CD4-positive, alpha-beta T cell (primary cell): ENCODE data around the gene AGFG2. TPM values are rescaled to one million over a fixed set of nuclear protein-coding genes. Genes with fewer than 3 reads are reported as not detected.
A peak's percentile ranks its signal among the peaks of the same experiment; 100 is the strongest.

Experiments used
- ATAC-seq: fragments of 200-7000 bp; cut with Tn5 transposase; one replicate; pipeline ENCODE4 v1.10.0; 2022; ENCODE audit warnings: mild to moderate bottlenecking; ENCODE audit not compliant: poor library complexity
- CTCF ChIA-PET: fragments of 350-600 bp; sonication (Branson Sonifier 250); formaldehyde crosslinking; loops from one replicate; lab custom pipeline; 2021; ENCODE audit warnings: antibody characterized with exemption, inconsistent platforms; lab: Charles Lee
- POLR2A ChIA-PET: fragments of 350-600 bp; sonication (Branson Sonifier 250); formaldehyde crosslinking; loops from one replicate; lab custom pipeline; 2021; ENCODE audit warnings: antibody characterized with exemption, inconsistent platforms; lab: Charles Lee
- DNase-seq, 14 experiments: peaks; one replicate each; pipeline ENCODE4 v3.0.0-alpha.2; 2013 to 2020; ENCODE audit warnings: mixed read lengths in 2 of 14
- H3K27ac ChIP-seq, 2 donors: one replicate each; pipeline versions ENCODE4 v1.5.1 to v1.7.0; 2013; ENCODE audit warnings: low read length in 2 of 2, low read depth in 1 of 2, mild to moderate bottlenecking in 1 of 2
- H3K27me3 ChIP-seq, 2 experiments: 1 replicate in 1 of 2; 2 replicates in 1 of 2; pipeline versions ENCODE4 v1.6.1 to v1.7.0; 2013; ENCODE audit warnings: low read length in 2 of 2, control low read depth in 1 of 2, mild to moderate bottlenecking in 1 of 2, moderate library complexity in 1 of 2; ENCODE audit not compliant: insufficient read depth in 2 of 2, control insufficient read depth in 1 of 2
- H3K36me3 ChIP-seq: one replicate; pipeline ENCODE4 v1.6.1; 2013; ENCODE audit warnings: low read length, control low read depth; ENCODE audit not compliant: insufficient read depth
- H3K4me1 ChIP-seq: one replicate; pipeline ENCODE4 v1.6.1; 2013; ENCODE audit warnings: low read length, control low read depth; ENCODE audit not compliant: insufficient read depth
- H3K4me3 ChIP-seq: one replicate; pipeline ENCODE4 v1.5.1; 2013; ENCODE audit warnings: mild to moderate bottlenecking, low read length, moderate library complexity
- H3K9me3 ChIP-seq, 2 experiments: 1 replicate in 1 of 2; 2 replicates in 1 of 2; pipeline versions ENCODE4 v1.6.1 to v1.7.0; 2013; ENCODE audit warnings: low read length in 2 of 2, mild to moderate bottlenecking in 2 of 2, control low read depth in 1 of 2, moderate library complexity in 1 of 2; ENCODE audit not compliant: control insufficient read depth in 1 of 2, insufficient read depth in 1 of 2
- H3K27ac Mint-ChIP-seq: one replicate; pipeline ENCODE4 v1.8.0; 2020; ENCODE audit warnings: mixed read lengths
- H3K27me3 Mint-ChIP-seq: one replicate; pipeline ENCODE4 v1.8.0; 2021; ENCODE audit warnings: mixed read lengths
- H3K36me3 Mint-ChIP-seq: one replicate; pipeline ENCODE4 v1.8.0; 2021; ENCODE audit warnings: low read depth, mixed read lengths
- H3K4me1 Mint-ChIP-seq: one replicate; pipeline ENCODE4 v1.8.0; 2021; ENCODE audit warnings: low read depth, mixed read lengths
- H3K4me3 Mint-ChIP-seq: one replicate; pipeline ENCODE4 v1.8.0; 2020; ENCODE audit warnings: mild to moderate bottlenecking, mixed read lengths
- H3K9me3 Mint-ChIP-seq: one replicate; pipeline ENCODE4 v1.8.0; 2020; ENCODE audit warnings: mixed read lengths
- intact Hi-C, 2 experiments: fragments of 100-400 bp; cut with DNase I in 1 of 2; cut with micrococcal nuclease in 1 of 2; formaldehyde crosslinking; loops; one replicate each; pipeline versions ENCODE4 v1.15.1 to v1.9.0; 2023 to 2025; cut with DNase I, micrococcal nuclease
- total RNA-seq, 174 experiments: library from RNA in 2 of 174; stranded (reverse) in 2 of 174; gene quantifications; one replicate each; pipeline ENCODE4 v1.2.3 and lab custom pipeline; 2021 to 2026
- TF ChIP-seq, protein P1 (sequence below): fragments of 200-600 bp; IDR thresholded peaks from one replicate; pipeline ENCODE4 v1.8.0; 2022; ENCODE audit warnings: antibody characterized with exemption, mild to moderate bottlenecking

AGFG2 gene
- total RNA-seq, 2 experiments from 2014 or later, result 6.6 to 9.9 TPM

GRCh38 chr7:100613412-100614175, 74.6 kb downstream of the AGFG2 start:
- TF ChIP-seq, protein P1, sequence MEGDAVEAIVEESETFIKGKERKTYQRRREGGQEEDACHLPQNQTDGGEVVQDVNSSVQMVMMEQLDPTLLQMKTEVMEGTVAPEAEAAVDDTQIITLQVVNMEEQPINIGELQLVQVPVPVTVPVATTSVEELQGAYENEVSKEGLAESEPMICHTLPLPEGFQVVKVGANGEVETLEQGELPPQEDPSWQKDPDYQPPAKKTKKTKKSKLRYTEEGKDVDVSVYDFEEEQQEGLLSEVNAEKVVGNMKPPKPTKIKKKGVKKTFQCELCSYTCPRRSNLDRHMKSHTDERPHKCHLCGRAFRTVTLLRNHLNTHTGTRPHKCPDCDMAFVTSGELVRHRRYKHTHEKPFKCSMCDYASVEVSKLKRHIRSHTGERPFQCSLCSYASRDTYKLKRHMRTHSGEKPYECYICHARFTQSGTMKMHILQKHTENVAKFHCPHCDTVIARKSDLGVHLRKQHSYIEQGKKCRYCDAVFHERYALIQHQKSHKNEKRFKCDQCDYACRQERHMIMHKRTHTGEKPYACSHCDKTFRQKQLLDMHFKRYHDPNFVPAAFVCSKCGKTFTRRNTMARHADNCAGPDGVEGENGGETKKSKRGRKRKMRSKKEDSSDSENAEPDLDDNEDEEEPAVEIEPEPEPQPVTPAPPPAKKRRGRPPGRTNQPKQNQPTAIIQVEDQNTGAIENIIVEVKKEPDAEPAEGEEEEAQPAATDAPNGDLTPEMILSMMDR, result no peak
- ChIA-PET POLR2A (interaction anchor here (0.7 to 3.3 kb wide), 10 partner anchors 13 to 184 kb away, joined by 3 to 113 read pairs (median 22); partner anchors contain the start of genes ACTL6B, FBXO24, GIGYF1 and LRCH4), CTCF (interaction anchor here (1.1 to 3.5 kb wide), 7 partner anchors 10 to 92 kb away, joined by 3 to 22 read pairs (median 10); partner anchors contain the start of gene POP7)
- H3K27me3 Mint-ChIP-seq, result no peaks in the 10 kb centered on the region
- H3K4me1 Mint-ChIP-seq, result peaks cover 25% of the 10 kb centered on the region
- H3K4me3 Mint-ChIP-seq, result peak overlapping the region; percentile 94
- no peaks in the 10 kb centered on the region for H3K9me3 ChIP-seq
- peak overlapping the region; percentile 62 for H3K4me3 ChIP-seq
- DNase-seq, result peak in 2 of 14 experiments; percentile 28 to 40
- intact Hi-C loops, result loop anchor here (2.0 to 5.0 kb wide), 3 partner anchors 13 to 79 kb away; partner anchors contain the start of gene GIGYF1 (in 1 of the 2)
- H3K27ac ChIP-seq, result no peak overlapping the region
- no peak for ATAC-seq
- H3K36me3 Mint-ChIP-seq, result peaks cover 5% of the 10 kb centered on the region
- no peaks in the 10 kb centered on the region for H3K27me3 ChIP-seq
- H3K36me3 ChIP-seq, result peaks cover 8% of the 10 kb centered on the region
- H3K4me1 ChIP-seq, result peaks cover 27% of the 10 kb centered on the region
- H3K9me3 Mint-ChIP-seq, result no peaks in the 10 kb centered on the region
- peak overlapping the region; percentile 97 for H3K27ac Mint-ChIP-seq

DNA sequence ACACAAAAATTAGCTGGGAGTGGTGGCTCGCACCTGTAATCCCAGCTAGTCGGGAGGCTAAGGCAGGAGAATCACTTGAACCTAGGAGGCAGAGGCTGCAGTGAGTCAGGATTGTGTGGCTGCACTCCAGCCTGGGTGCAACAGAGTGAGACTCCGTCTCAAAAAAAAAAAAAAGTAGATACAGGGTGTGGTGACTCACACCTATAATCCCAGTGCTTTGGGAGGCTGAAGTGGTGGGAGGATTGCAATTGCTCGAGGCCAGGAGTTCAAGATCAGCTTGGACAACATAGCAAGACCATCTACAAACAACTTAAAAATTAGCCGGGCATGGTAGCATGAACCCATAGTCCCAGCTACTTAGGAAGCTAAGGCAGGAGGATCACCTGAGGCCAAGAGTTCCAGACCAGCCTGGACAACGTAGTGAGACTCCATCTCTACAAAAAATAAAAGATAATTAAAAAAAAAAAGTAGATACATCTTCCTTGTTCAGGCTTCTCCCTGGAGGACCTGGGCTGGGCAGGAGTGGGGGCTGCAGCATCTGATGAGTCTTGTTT, 75.4 kb downstream of the AGFG2 start:
- Mint-ChIP-seq H3K4me3 (peak overlapping the region; percentile 94), H3K27ac (no peak overlapping the region), H3K27me3 (no peaks in the 10 kb centered on the region), H3K36me3 (peaks cover 5% of the 10 kb centered on the region), H3K9me3 (no peaks in the 10 kb centered on the region), H3K4me1 (peaks cover 25% of the 10 kb centered on the region)
- ATAC-seq, result no peak
- H3K4me3 ChIP-seq, result no peak overlapping the region
- no peaks in the 10 kb centered on the region for H3K9me3 ChIP-seq
- intact Hi-C loops, result loop anchor here in 1 of 2 experiments (5.0 kb wide), 1 partner anchor 78 kb away; the partner anchor contains the start of gene GIGYF1
- DNase-seq, result no peak
- peaks cover 8% of the 10 kb centered on the region for H3K36me3 ChIP-seq
- H3K27me3 ChIP-seq, result no peaks in the 10 kb centered on the region
- ChIA-PET POLR2A (interaction anchor here (0.6 to 3.3 kb wide), 8 partner anchors 13 to 185 kb away, joined by 3 to 113 read pairs (median 24); partner anchors contain the start of genes FBXO24, GIGYF1, LRCH4 and MEPCE), CTCF (interaction anchor here (1.1 to 3.5 kb wide), 4 partner anchors 10 to 91 kb away, joined by 3 to 22 read pairs (median 14); partner anchors contain the start of gene POP7)
- TF ChIP-seq, protein P1, result no peak
- peaks cover 27% of the 10 kb centered on the region for H3K4me1 ChIP-seq
- H3K27ac ChIP-seq, result no peak overlapping the region

Other genes starting within 250 kb of the AGFG2 start
- gene SPDYE3, start 231.5 kb upstream of the AGFG2 start, total RNA-seq, result not detected
- 10 to 100 TPM; 56.4 to 67.6 TPM for gene PILRB, start 181.1 kb upstream of the AGFG2 start, total RNA-seq
- gene PILRA, start 165.7 kb upstream of the AGFG2 start, total RNA-seq, result 1 to 10 TPM; 4.6 to 5.3 TPM
- gene ZCWPW1, start 110.5 kb upstream of the AGFG2 start, total RNA-seq, result 1 to 10 TPM; 4.4 to 6.5 TPM
- gene MEPCE, start 109.4 kb upstream of the AGFG2 start, total RNA-seq, result 10 to 100 TPM; 52.6 to 57.0 TPM
- gene PPP1R35, start 102.7 kb upstream of the AGFG2 start, total RNA-seq, result 10 to 100 TPM; 42.9 to 47.0 TPM
- gene SPACDR, start 74.9 kb upstream of the AGFG2 start, total RNA-seq, result under 1 TPM; 0.64 to 0.93 TPM
- 10 to 100 TPM; 34.6 to 36.5 TPM for gene TSC22D4, start 60.0 kb upstream of the AGFG2 start, total RNA-seq
- gene NYAP1, start 55.3 kb upstream of the AGFG2 start, total RNA-seq, result under 1 TPM; 0.66 to 0.75 TPM
- gene SAP25, start 34.7 kb downstream of the AGFG2 start, total RNA-seq, result 10 to 100 TPM; 52.0 to 53.4 TPM
- gene LRCH4, start 46.9 kb downstream of the AGFG2 start, total RNA-seq, result 100 to 1,000 TPM; 313 to 317 TPM
- gene FBXO24, start 47.1 kb downstream of the AGFG2 start, total RNA-seq, result under 1 TPM; 0.66 to 0.78 TPM
- gene PCOLCE, start 63.2 kb downstream of the AGFG2 start, total RNA-seq, result 1 to 10 TPM; 6.7 to 7.5 TPM
- 10 to 100 TPM in 1 of 2 experiments, 1 to 10 TPM in 1; 8.5 to 10.9 TPM for gene MOSPD3, start 73.3 kb downstream of the AGFG2 start, total RNA-seq
- 1 to 10 TPM; 1.7 to 2.3 TPM for gene TFR2, start 102.3 kb downstream of the AGFG2 start, total RNA-seq
- gene ACTL6B, start 117.2 kb downstream of the AGFG2 start, total RNA-seq, result not detected
- gene GNB2, start 134.5 kb downstream of the AGFG2 start, total RNA-seq, result 10 to 100 TPM; 87.8 to 91.9 TPM
- 10 to 100 TPM; 75.5 to 78.8 TPM for gene GIGYF1, start 155.0 kb downstream of the AGFG2 start, total RNA-seq
- gene POP7, start 166.9 kb downstream of the AGFG2 start, total RNA-seq, result 1 to 10 TPM; 7.4 to 7.5 TPM
- not detected for gene EPO, start 181.3 kb downstream of the AGFG2 start, total RNA-seq
- gene ZAN, start 194.4 kb downstream of the AGFG2 start, total RNA-seq, result not detected